Parathyroid adenoma (tissue), 2 donors: ENCODE results near the gene LRRK1.

Source experiments
- H2AFZ ChIP-seq: fragments of 300-600 bp; sonication (generic); one replicate; pipeline ENCODE4 v1.7.0; 2017; ENCODE audit warnings: antibody characterized with exemption, mild to moderate bottlenecking
- H3K27ac ChIP-seq: fragments of 300-600 bp; sonication (generic); one replicate; pipeline ENCODE4 v1.7.0; 2017
- H3K27me3 ChIP-seq: fragments of 300-600 bp; sonication (generic); one replicate; pipeline ENCODE4 v1.7.0; 2017; ENCODE audit warnings: low read length; ENCODE audit not compliant: control insufficient read depth, insufficient read depth
- H3K36me3 ChIP-seq: fragments of 300-600 bp; sonication (generic); one replicate; pipeline ENCODE4 v1.7.0; 2017; ENCODE audit warnings: low read length; ENCODE audit not compliant: control insufficient read depth, insufficient read depth
- H3K4me1 ChIP-seq: fragments of 300-600 bp; sonication (generic); one replicate; pipeline ENCODE4 v1.7.0; 2017; ENCODE audit warnings: control low read depth
- H3K4me2 ChIP-seq: fragments of 300-600 bp; sonication (generic); one replicate; pipeline ENCODE4 v1.7.0; 2017; ENCODE audit warnings: low read length
- H3K4me3 ChIP-seq: fragments of 300-600 bp; sonication (generic); one replicate; pipeline ENCODE4 v1.7.0; 2017; ENCODE audit warnings: low read depth, low read length
- H3K79me2 ChIP-seq: fragments of 300-600 bp; sonication (generic); one replicate; pipeline ENCODE4 v1.7.0; 2017; ENCODE audit warnings: control low read depth
- H3K9ac ChIP-seq: fragments of 300-600 bp; sonication (generic); one replicate; pipeline ENCODE4 v1.7.0; 2017; ENCODE audit warnings: mild to moderate bottlenecking
- H3K9me3 ChIP-seq: fragments of 300-600 bp; sonication (generic); one replicate; pipeline ENCODE4 v1.7.0; 2017; ENCODE audit warnings: low read length; ENCODE audit not compliant: control insufficient read depth
- CTCF ChIP-seq: fragments of 300-600 bp; sonication (generic); IDR thresholded peaks from one replicate; pipeline ENCODE4 v1.7.0; 2017; ENCODE audit warnings: antibody characterized with exemption, mild to moderate bottlenecking
- donor health status: primary hyperparathyroidism.

Gene LRRK1

GRCh38 chr15:100922192-100923040 lies 3.3 kb downstream of the LRRK1 start:
- no peak overlapping the region for H2AFZ ChIP-seq
- H3K9me3 ChIP-seq, result no peaks in the 10 kb centered on the region
- no peak overlapping the region for H3K27ac ChIP-seq
- no peak overlapping the region for H3K4me3 ChIP-seq
- no peaks in the 10 kb centered on the region for H3K4me1 ChIP-seq
- no peaks in the 10 kb centered on the region for H3K36me3 ChIP-seq
- no peaks in the 10 kb centered on the region for H3K79me2 ChIP-seq
- H3K27me3 ChIP-seq, result no peaks in the 10 kb centered on the region
- no peak overlapping the region for H3K4me2 ChIP-seq
- no peak overlapping the region for H3K9ac ChIP-seq
- TF ChIP-seq CTCF, result no peak

- H3K27ac ChIP-seq, result no peak overlapping the region
- no peak overlapping the region for H3K4me3 ChIP-seq
- H2AFZ ChIP-seq, result no peak overlapping the region
- H3K9me3 ChIP-seq, result no peaks in the 10 kb centered on the region
- no peak for TF ChIP-seq CTCF
- no peak overlapping the region for H3K4me2 ChIP-seq
- H3K4me1 ChIP-seq, result no peaks in the 10 kb centered on the region
- no peaks in the 10 kb centered on the region for H3K36me3 ChIP-seq
- H3K9ac ChIP-seq, result no peak overlapping the region
- no peaks in the 10 kb centered on the region for H3K79me2 ChIP-seq
- H3K27me3 ChIP-seq, result no peaks in the 10 kb centered on the region
Observed at GRCh38 chr15:100923076-100923475, 3.9 kb downstream of the LRRK1 start.

- H3K27ac ChIP-seq, result no peak overlapping the region
- no peak overlapping the region for H3K4me2 ChIP-seq
- no peak for TF ChIP-seq CTCF
- no peaks in the 10 kb centered on the region for H3K79me2 ChIP-seq
- H3K9me3 ChIP-seq, result no peaks in the 10 kb centered on the region
- no peak overlapping the region for H2AFZ ChIP-seq
- H3K36me3 ChIP-seq, result no peaks in the 10 kb centered on the region
- H3K4me1 ChIP-seq, result no peaks in the 10 kb centered on the region
- H3K4me3 ChIP-seq, result no peak overlapping the region
- no peak overlapping the region for H3K9ac ChIP-seq
- H3K27me3 ChIP-seq, result no peaks in the 10 kb centered on the region
Observed at GRCh38 chr15:100923902-100924301, 4.7 kb downstream of the LRRK1 start.

- no peaks in the 10 kb centered on the region for H3K9me3 ChIP-seq
- TF ChIP-seq CTCF, result no peak
Observed at GRCh38 chr15:100924436-100924835, 5.3 kb downstream of the LRRK1 start.

GRCh38 chr15:100925480-100925879 lies 6.3 kb downstream of the LRRK1 start:
- Histone ChIP-seq H3K36me3 (no peaks in the 10 kb centered on the region), H3K4me3 (no peak overlapping the region), H3K27me3 (no peaks in the 10 kb centered on the region), H3K9ac (no peak overlapping the region), H3K4me1 (no peaks in the 10 kb centered on the region), H2AFZ (no peak overlapping the region), H3K79me2 (no peaks in the 10 kb centered on the region), H3K27ac (no peak overlapping the region), H3K9me3 (no peaks in the 10 kb centered on the region), H3K4me2 (no peak overlapping the region)
- TF ChIP-seq CTCF, result no peak

More at GRCh38 chr15:100924436-100924835, 5.3 kb downstream of the LRRK1 start:
- Histone ChIP-seq H3K4me3 (no peak overlapping the region), H3K27ac (no peak overlapping the region), H3K4me1 (no peaks in the 10 kb centered on the region), H3K27me3 (no peaks in the 10 kb centered on the region), H3K79me2 (no peaks in the 10 kb centered on the region), H3K9ac (no peak overlapping the region), H3K4me2 (no peak overlapping the region), H2AFZ (no peak overlapping the region), H3K36me3 (no peaks in the 10 kb centered on the region)
